Right lobe of liver (tissue), 6 donors: ENCODE measurements around the gene PCMTD2. TPM values are rescaled to one million over a fixed set of nuclear protein-coding genes. Genes with fewer than 3 reads are reported as not detected.

Experiments
- ATAC-seq, 4 donors: fragments of 200-7000 bp; cut with Tn5 transposase; one replicate each; pipeline ENCODE4 v1.9.1; 2020; ENCODE audit warnings: mild to moderate bottlenecking in 4 of 4, moderate library complexity in 4 of 4
- DNase-seq, 3 donors: peaks; one replicate each; pipeline ENCODE4 v3.0.0-alpha.2; 2020
- H3K27ac ChIP-seq, 3 donors: fragments of 200-600 bp; one replicate each; pipeline ENCODE4 v1.8.0; 2022
- H3K27me3 ChIP-seq, 2 donors: fragments of 200-600 bp; one replicate each; pipeline ENCODE4 v1.8.0; 2022
- H3K36me3 ChIP-seq, 4 donors: fragments of 200-600 bp; sonication (generic) in 1 of 4; one replicate each; pipeline versions ENCODE4 v1.5.1 to v1.8.0; 2017 to 2022; ENCODE audit warnings: control low read depth in 1 of 4
- H3K4me1 ChIP-seq, 4 donors: fragments of 200-600 bp; sonication (generic) in 1 of 4; one replicate each; pipeline versions ENCODE4 v1.5.1 to v1.8.0; 2017 to 2022; ENCODE audit warnings: control low read depth in 1 of 4
- H3K4me3 ChIP-seq, 3 donors: fragments of 200-600 bp; one replicate each; pipeline ENCODE4 v1.8.0; 2022
- H3K9me3 ChIP-seq, 4 donors: fragments of 200-600 bp; sonication (generic) in 1 of 4; one replicate each; pipeline versions ENCODE4 v1.5.1 to v1.8.0; 2017 to 2022; ENCODE audit warnings: control low read depth in 1 of 4
- POLR2A ChIP-seq: fragments of 450-650 bp; IDR thresholded peaks from one replicate; pipeline ENCODE4 v1.6.1; 2017; ENCODE audit warnings: antibody characterized with exemption, mild to moderate bottlenecking
- WGBS: methylation state at CpG from one replicate; pipeline ENCODE4 v1.1.6; 2018; ENCODE audit warnings: low coverage, low lambda C conversion rate; ENCODE audit not compliant: insufficient coverage; ENCODE audit errors: missing lambda C conversion rate; 5-methylcytosine and 5-hydroxymethylcytosine counted together
- intact Hi-C, 2 donors: fragments of 100-400 bp; cut with DNase I; formaldehyde crosslinking; loops; one replicate each; pipeline versions ENCODE4 v1.11.2 to v1.14.1; 2022
- total RNA-seq, 6 experiments: library from RNA; depleted of rRNA in 2 of 6; stranded (reverse); fragments of >200 nt in 2 of 6; fragmentation: NEBNext Ultra II Directional in 3 of 6; extraction: Animal tissue kit (Norgen Biotek cat#: 25700) in 3 of 6; gene quantifications; one replicate each; pipeline versions ENCODE4 v1.1.0 to v1.2.4, GENCODE V29; 2016 to 2023
- TF ChIP-seq, protein P1 (sequence below), 4 donors: fragments of 200-600 bp in 3 of 4; fragments of 450-650 bp in 1 of 4; IDR thresholded peaks; one replicate each; pipeline versions ENCODE4 v1.5.1 to v1.8.0; 2016 to 2022; ENCODE audit warnings: antibody characterized with exemption in 4 of 4, mild to moderate bottlenecking in 2 of 4
- donor health status: DM: no; HTN: yes; CAD: no.
- donor health status: DM: no; HTN: no; CAD: no.
- donor health status: DM: no; HTN: no; CAD: no.
- donor health status: DM: no; HTN: yes; CAD: no.
- donor health status: DM: no; HTN: yes; CAD: no.

PCMTD2 gene
- total RNA-seq, 6 experiments from 2014 or later = 24.5 to 39.7 (median 28.6) TPM

DNA sequence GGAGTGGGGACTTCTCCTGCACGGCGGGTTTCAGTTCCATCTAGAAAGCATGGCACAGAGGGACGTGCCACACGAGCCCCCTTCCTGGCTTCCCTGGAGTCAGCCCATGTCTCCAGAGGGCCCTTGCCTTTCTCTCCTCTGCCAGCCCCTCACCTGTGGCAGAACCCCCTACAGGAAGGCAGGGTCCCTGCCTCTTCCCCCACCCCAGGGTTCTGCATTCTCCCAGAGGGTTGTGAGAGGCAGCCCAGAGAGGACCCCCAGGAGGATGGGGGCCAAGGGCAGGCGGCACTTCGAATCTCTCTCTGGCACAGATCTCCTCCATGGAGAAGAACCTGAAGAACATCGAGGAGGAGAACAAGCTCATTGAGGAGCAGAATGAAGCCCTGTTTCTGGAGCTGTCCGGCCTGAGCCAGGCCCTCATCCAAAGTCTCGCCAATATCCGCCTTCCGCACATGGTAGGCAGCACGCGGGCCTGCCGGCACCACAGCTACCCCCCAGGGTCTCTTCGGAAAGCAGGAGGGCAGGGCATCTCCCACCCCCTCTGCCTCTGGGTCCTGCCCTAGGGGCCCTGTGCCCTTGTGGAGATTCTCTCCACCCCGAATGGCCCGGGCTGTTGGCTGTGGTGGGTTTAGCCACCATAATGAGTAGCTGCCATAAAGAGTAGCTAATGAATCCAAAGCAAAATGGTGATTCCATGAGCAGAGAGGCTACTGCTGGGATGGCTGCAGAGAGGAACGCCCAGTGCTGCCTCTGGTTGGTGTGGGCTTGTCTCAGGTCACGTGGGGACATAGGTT lies 15.9 kb upstream of the PCMTD2 start:
- intact Hi-C loops = no loop called here
- H3K9me3 ChIP-seq = no peaks in the 10 kb centered on the region
- peak; percentile 12 to 40 (median 39) for DNase-seq
- no peaks in the 10 kb centered on the region for H3K27me3 ChIP-seq
- H3K4me1 ChIP-seq = peaks cover 0 to 47% (median 25%) of the 10 kb centered on the region in 4 donors
- WGBS = 83% methylated on average over 13 of the region's 19 CpGs
- no peak for TF ChIP-seq POLR2A
- TF ChIP-seq, protein P1, sequence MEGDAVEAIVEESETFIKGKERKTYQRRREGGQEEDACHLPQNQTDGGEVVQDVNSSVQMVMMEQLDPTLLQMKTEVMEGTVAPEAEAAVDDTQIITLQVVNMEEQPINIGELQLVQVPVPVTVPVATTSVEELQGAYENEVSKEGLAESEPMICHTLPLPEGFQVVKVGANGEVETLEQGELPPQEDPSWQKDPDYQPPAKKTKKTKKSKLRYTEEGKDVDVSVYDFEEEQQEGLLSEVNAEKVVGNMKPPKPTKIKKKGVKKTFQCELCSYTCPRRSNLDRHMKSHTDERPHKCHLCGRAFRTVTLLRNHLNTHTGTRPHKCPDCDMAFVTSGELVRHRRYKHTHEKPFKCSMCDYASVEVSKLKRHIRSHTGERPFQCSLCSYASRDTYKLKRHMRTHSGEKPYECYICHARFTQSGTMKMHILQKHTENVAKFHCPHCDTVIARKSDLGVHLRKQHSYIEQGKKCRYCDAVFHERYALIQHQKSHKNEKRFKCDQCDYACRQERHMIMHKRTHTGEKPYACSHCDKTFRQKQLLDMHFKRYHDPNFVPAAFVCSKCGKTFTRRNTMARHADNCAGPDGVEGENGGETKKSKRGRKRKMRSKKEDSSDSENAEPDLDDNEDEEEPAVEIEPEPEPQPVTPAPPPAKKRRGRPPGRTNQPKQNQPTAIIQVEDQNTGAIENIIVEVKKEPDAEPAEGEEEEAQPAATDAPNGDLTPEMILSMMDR (IDR thresholded peaks at IDR 0.05) = no peak
- no peak overlapping the region for H3K27ac ChIP-seq
- no peaks in the 10 kb centered on the region for H3K36me3 ChIP-seq
- no peak for ATAC-seq
- no peak overlapping the region for H3K4me3 ChIP-seq

DNA sequence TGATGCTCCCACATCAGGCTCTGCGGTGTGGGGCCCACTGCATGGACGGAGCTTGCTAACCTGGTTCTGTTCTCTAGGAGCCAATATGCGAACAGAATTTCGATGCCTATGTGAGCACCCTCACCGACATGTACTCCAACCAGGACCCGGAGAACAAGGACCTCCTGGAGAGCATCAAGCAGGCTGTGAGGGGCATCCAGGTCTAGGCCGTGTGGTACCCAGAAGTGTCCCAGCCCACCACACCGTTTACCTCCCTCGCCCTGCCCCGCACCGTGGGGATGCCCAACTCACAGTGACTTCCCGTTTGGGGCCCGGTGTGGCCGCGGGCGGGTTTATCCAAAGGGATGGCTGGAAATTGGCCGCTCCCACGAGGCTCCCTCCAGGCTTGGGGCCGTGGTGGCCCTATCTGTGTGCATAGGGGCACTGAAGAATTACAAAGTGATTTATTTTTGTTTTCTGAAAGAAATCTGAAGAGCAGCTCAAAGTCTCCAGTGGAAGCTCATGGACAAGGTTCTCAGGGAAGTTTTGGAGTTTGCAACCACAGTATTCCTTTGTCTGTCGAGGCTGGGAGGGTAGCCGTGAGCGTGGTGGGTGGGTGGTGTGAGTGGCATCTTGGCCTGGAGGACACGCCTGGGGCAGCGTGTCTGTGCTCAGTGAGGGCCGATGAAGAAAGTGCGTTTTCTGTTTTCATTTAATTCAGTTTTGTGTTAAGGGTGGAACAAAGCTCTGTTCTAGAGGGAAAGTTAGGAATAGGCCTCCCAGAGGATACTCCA lies 15.1 kb upstream of the PCMTD2 start:
- ATAC-seq (no peak), DNase-seq (peak in 2 of 3 donors; percentile 45 to 49)
- 89% methylated on average over 14 of the region's 26 CpGs for WGBS
- H3K4me1 ChIP-seq = peaks cover 0 to 47% (median 25%) of the 10 kb centered on the region in 4 donors
- H3K27me3 ChIP-seq = no peaks in the 10 kb centered on the region
- no peak overlapping the region for H3K4me3 ChIP-seq
- intact Hi-C loops = no loop called here
- H3K36me3 ChIP-seq = no peaks in the 10 kb centered on the region
- no peak for TF ChIP-seq POLR2A
- TF ChIP-seq, protein P1 (IDR thresholded peaks at IDR 0.05) = no peak
- H3K9me3 ChIP-seq = no peaks in the 10 kb centered on the region
- H3K27ac ChIP-seq = no peak overlapping the region

DNA sequence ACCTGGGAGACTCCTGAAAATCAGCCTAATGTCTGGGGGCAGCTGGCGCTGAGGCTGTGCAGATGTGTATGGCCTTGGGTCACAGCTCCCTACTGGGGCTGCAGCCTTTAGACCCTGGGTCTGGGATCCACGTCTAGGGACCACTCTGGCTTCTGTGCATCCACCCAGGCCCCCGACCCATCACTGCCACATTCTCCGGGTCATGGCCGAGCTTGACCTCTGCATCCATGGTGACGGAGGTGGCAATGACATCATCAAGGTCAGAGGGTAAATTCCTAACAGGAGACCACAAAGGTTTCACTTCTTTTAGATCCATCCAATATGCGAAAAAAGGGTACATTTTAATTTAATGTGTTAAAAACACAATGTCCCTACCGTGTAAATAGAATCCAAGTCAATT lies 14.5 kb upstream of the PCMTD2 start:
- WGBS = 53% methylated on average over 5 of the region's 8 CpGs
- Histone ChIP-seq H3K27me3 (no peaks in the 10 kb centered on the region), H3K4me3 (no peak overlapping the region), H3K9me3 (no peaks in the 10 kb centered on the region), H3K27ac (no peak overlapping the region), H3K4me1 (peaks cover 0 to 47% (median 25%) of the 10 kb centered on the region in 4 donors), H3K36me3 (no peaks in the 10 kb centered on the region)
- peak in 2 of 3 donors; percentile 37 to 40 for DNase-seq
- ATAC-seq = no peak
- intact Hi-C loops = no loop called here
- TF ChIP-seq POLR2A = no peak
- TF ChIP-seq, protein P1 (IDR thresholded peaks at IDR 0.05) = no peak

DNA sequence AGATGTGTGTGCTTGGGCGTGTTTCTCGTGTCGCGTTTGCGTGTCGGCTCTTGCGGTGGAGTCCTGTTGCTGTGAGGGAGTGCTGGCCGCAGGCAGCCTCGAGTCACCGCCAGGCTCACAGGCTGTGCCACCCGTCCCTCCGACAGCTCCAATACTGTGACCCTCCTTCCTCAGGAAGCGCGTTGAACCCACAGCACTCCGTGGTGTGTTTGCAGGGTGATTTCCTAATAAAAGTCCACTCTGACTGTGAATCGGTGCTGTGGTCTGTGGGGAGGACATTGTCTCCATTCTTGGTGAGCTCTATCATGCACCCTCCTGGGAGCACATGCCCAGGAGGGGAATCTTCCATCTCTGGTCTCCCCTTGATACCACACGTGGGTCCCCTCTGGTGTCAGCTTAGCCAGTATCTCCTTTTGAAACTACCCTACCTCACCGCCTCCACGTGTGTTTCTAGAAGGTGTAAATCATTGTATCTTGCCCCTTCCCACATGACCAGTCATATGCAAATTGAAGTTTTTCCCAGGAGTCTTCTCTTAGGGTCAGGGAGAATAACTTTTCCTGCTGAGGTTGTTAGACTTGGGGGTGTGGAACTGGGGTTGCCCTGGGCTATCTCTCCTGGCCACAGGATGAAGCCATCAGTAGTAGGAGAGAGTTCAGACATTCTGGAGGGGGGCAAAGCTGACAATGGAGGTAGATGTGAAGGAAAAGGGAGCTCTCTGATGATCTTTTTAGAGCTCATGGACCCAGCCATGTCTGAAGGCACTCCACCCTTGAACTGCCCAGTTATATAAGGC lies 13.3 kb upstream of the PCMTD2 start:
- WGBS = 59% methylated on average over 16 of the region's 19 CpGs
- DNase-seq = peak in 2 of 3 donors; percentile 38 to 49

More for the DNA sequence above, 13.3 kb upstream of the PCMTD2 start:
- ATAC-seq = peak in 1 of 4 donors; percentile 3
- Histone ChIP-seq H3K27ac (peak overlapping the region; percentile 47 to 80 (median 75)), H3K27me3 (no peaks in the 10 kb centered on the region), H3K9me3 (no peaks in the 10 kb centered on the region), H3K4me3 (no peak overlapping the region), H3K36me3 (no peaks in the 10 kb centered on the region), H3K4me1 (peaks cover 0 to 40% (median 20%) of the 10 kb centered on the region in 4 donors)
- TF ChIP-seq, protein P1 (IDR thresholded peaks at IDR 0.05) = no peak
- TF ChIP-seq POLR2A = no peak
- intact Hi-C loops = no loop called here
